ENCODE measurements around the gene DIP2A.

DIP2A gene

GRCh38 chr21:46604975-46605766 is 146.5 kb downstream of the DIP2A start, which contains the start of gene S100B:
S100B (minus strand) TSS chr21:46605082; CDS start chr21:46602415, 2,667 bp downstream.
- peak; percentile 95 for DNase-seq (ENCODE audit: low read depth)
- TF ChIP-seq POLR2A (IDR thresholded peaks at IDR 0.05; ENCODE audit: extremely low read depth, insufficient read length) (no peak), MAX (IDR thresholded peaks at IDR 0.05; ENCODE audit: low read depth, low read length) (peak; percentile 64; the same call in 1 of the 2 replicates), CTCF (IDR thresholded peaks at IDR 0.05; ENCODE audit: low read depth, low read length) (no peak), MYC (IDR thresholded peaks at IDR 0.05; ENCODE audit: low read depth, low read length) (0 out of 2 replicates have a peak, but pooled peaks have one; percentile 21)
- peak within 1 kb of the TSS; percentile 41 for H3K4me3 ChIP-seq (ENCODE audit: low read depth, low read length)

- peak; percentile 97 for DNase-seq (ENCODE audit: low read depth)
- TF ChIP-seq CTCF (IDR thresholded peaks at IDR 0.05; ENCODE audit: low read depth, low read length) (no peak), POLR2A (IDR thresholded peaks at IDR 0.05; ENCODE audit: extremely low read depth, insufficient read length) (no peak), MYC (IDR thresholded peaks at IDR 0.05; ENCODE audit: low read depth, low read length) (peak; percentile 82; the same call in 1 of the 2 replicates), MAX (IDR thresholded peaks at IDR 0.05; ENCODE audit: low read depth, low read length) (peak; percentile 81)
- H3K4me3 ChIP-seq (ENCODE audit: low read depth, low read length): peak overlapping the region; percentile 32
Observed at GRCh38 chr21:46605767-46606426, 147.2 kb downstream of the DIP2A start.

GRCh38 chr21:46606427-46606813 is 147.7 kb downstream of the DIP2A start:
- TF ChIP-seq POLR2A (IDR thresholded peaks at IDR 0.05; ENCODE audit: extremely low read depth, insufficient read length): no peak
- TF ChIP-seq MYC (IDR thresholded peaks at IDR 0.05; ENCODE audit: low read depth, low read length): no peak
- no peak for TF ChIP-seq CTCF (IDR thresholded peaks at IDR 0.05; ENCODE audit: low read depth, low read length)
- TF ChIP-seq MAX (IDR thresholded peaks at IDR 0.05; ENCODE audit: low read depth, low read length): no peak
- DNase-seq (ENCODE audit: low read depth): no peak
- peak overlapping the region; percentile 0 for H3K4me3 ChIP-seq (ENCODE audit: low read depth, low read length)

- TF ChIP-seq MYC (IDR thresholded peaks at IDR 0.05; ENCODE audit: low read depth, low read length) (no peak), CTCF (IDR thresholded peaks at IDR 0.05; ENCODE audit: low read depth, low read length) (no peak), MAX (IDR thresholded peaks at IDR 0.05; ENCODE audit: low read depth, low read length) (no peak), POLR2A (IDR thresholded peaks at IDR 0.05; ENCODE audit: extremely low read depth, insufficient read length) (no peak)
- no peak overlapping the region for H3K4me3 ChIP-seq (ENCODE audit: low read depth, low read length)
- DNase-seq (ENCODE audit: low read depth): no peak
Observed at GRCh38 chr21:46607636-46608035, 148.9 kb downstream of the DIP2A start.

- H3K4me3 ChIP-seq (ENCODE audit: low read depth, low read length): no peak overlapping the region
- DNase-seq (ENCODE audit: low read depth): no peak
- TF ChIP-seq MYC (IDR thresholded peaks at IDR 0.05; ENCODE audit: low read depth, low read length): no peak
- TF ChIP-seq CTCF (IDR thresholded peaks at IDR 0.05; ENCODE audit: low read depth, low read length): no peak
- TF ChIP-seq POLR2A (IDR thresholded peaks at IDR 0.05; ENCODE audit: extremely low read depth, insufficient read length): no peak
- TF ChIP-seq MAX (IDR thresholded peaks at IDR 0.05; ENCODE audit: low read depth, low read length): no peak
Observed at GRCh38 chr21:46608672-46609111, 150.0 kb downstream of the DIP2A start.

Measured in NB4 (cell line).